Measurements from ENCODE around the gene TBC1D3E.
"Not testable (repeated sequence)": the region's sequence is repeated elsewhere in the genome, so short reads cannot be mapped to it uniquely, and the experiment has no call there.

Gene TBC1D3E

DNA sequence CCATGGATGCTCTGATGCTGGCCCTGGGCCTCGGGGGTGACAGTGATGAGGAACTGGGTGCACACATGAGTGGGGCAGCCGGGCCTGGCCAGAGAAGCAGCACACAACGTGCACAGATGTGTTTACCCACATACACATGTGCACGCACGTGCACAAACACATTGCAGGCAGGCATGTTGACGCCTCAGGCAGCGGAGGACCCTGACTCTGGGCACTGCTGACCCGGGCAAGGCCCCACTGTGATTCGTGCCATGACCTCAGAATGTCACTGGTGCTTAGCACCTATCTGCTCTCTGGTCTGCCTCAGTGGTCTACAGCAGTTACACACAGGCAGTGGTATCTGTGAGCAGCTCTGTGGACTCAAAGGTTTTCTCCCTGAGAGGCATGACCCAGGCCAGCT, at the start of gene TBC1D3E:
TSS of gene TBC1D3E (plus strand) at position 301 of the 400 bp plus-strand sequence. CDS start 1,545 bp downstream, outside the sequence.
- not testable (repeated sequence) for DNase-seq

DNA sequence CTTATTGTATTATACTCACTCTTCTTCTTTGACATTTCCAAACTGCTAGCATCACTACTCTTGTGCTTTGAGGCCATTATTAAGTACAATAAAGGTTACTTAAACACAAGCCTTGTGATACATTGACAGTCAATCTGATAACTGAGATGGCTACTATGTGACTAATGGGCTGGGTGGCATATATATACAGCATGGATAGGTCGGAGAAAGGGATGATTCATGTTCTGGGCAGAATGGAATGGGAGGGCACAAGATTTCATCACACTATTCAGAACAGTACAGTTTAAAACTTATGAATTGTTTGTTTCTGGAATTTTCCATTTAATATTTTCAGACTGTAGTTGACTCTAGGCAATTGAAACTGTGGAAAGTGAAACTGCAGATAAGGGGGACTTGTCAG, 40.4 kb upstream of the TBC1D3E start:
- not testable (repeated sequence) for DNase-seq

DNA sequence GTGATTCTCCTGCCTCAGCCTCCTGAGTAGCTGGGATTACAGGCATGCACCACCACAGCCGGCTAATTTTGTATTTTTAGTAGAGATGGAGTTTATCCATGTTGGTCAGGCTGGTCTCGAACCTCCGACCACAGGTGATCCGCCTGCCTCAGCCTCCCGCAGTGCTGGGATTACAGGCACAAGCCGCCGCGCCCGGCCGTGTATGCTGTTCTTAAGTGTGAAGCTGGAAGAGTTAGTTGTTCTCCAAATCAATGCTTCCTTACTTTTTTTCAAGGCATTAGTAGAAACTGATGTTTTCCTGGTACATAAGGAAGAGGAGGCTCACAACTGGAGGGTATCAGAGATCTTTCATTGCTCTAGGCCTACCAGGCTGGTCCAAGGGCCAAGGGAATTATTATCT, 39.6 kb upstream of the TBC1D3E start:
- not testable (repeated sequence) for DNase-seq

DNA sequence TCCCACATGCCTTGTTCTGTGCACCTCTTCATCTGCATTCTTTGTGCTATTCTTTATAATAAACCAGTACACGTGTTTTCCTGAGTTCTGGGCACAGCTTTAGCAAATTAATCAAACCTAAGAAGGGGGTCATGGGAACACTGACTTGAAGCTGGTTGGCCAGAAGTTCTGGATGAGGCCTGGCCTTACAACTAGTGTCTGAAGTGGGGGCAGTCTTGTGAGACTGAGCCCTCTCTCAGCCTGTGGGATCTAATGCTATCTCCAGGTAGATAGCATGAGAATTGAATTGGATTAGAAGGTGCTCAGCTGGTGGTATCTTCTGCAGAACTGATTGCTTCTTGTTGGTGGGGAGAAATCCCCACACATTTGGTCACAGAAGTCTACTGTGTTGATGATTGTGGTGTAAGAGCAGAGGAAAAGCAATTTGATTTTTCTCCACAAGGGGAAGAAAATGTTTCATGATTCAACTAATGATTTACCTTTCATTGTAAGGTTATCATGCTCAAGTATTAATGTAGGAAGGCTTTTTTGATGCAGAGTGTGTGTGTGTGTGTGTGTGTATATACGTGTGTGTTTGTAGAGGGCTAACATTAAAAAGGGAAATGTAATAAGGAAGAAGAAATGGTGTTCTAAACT, 33.6 kb upstream of the TBC1D3E start:
- not testable (repeated sequence) for DNase-seq

DNA sequence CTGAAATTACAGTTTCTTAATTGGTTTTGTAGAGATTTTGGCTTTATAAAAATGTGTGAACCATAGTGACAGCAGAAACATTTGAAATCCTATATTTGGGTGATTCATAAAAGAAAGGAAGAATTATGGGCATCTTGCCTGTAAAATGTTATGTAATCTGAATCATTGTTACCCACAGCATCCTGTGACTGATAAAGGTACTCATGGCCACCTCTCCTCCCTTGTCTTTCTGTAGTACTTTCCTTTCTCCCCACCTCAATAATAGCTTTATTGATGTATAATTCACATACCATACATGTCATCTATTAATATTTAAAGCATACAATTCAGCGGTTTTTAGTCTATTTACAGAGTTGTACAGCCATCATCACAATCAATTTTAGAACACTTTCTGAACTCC, 28.5 kb upstream of the TBC1D3E start:
- DNase-seq, result not testable (repeated sequence)

DNA sequence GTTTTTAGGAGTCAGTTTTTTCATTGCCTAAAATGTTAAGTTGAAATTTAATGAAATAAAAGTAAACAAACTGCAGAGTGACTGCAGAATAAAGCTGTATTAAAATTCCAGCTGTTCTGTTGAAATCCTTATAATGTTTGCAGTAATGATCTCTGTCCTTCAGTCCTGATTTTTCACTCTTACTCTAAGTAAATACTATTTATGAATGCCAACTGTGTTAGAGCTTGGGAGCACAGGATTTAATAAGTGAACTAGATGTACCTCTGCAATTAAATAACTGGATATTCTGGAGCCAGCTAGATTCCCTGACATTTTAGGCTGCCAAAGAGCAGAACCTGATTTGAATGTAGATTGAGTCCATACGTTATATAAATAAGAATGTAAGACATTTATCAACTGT, 7.9 kb upstream of the TBC1D3E start:
- DNase-seq, result not testable (repeated sequence)

DNA sequence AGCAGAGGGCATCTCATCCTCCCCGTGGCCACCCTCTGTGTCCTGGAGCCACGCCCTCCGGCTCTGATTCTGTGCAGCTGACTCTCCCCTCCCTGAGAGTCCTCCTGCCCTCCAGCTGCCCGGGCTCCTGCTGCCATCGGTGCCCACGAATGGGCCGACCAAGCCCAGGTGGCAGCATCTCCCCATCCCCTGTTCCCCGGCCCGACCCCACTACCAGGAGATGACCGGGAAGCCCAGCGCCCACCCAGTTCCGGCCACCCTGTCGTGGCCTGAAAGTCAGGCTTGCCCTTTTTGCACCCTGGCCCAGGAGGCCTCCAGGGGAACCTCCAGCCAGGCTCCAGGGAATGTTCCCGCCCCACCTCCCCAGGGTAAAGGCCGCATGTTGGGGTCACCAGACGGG, 7.1 kb downstream of the TBC1D3E start:
- DNase-seq, result not testable (repeated sequence)

All from EL (cell line).